Mesenteric fat pad (tissue), 1 donor: ENCODE measurements around the gene GALNT9. TPM values are rescaled to one million over a fixed set of nuclear protein-coding genes. Genes with fewer than 3 reads are reported as not detected.
"Not testable (repeated sequence)": the region's sequence is repeated elsewhere in the genome, so short reads cannot be mapped to it uniquely, and the experiment has no call there.

Experiments used
- DNase-seq: peaks from one replicate; pipeline ENCODE4 v3.0.0-alpha.2; 2020; ENCODE audit warnings: low spot score
- total RNA-seq: library from RNA; stranded (reverse); fragmentation: NEBNext Ultra II Directional; extraction: Animal tissue kit (Norgen Biotek cat#: 25700); gene quantifications from one replicate; pipeline ENCODE4 v1.2.1, GENCODE V29; 2021
- donor health status: DM: yes; HTN: yes; CAD: no.

The GALNT9 gene
- total RNA-seq, 1 donor from 2014 or later: not detected

DNA sequence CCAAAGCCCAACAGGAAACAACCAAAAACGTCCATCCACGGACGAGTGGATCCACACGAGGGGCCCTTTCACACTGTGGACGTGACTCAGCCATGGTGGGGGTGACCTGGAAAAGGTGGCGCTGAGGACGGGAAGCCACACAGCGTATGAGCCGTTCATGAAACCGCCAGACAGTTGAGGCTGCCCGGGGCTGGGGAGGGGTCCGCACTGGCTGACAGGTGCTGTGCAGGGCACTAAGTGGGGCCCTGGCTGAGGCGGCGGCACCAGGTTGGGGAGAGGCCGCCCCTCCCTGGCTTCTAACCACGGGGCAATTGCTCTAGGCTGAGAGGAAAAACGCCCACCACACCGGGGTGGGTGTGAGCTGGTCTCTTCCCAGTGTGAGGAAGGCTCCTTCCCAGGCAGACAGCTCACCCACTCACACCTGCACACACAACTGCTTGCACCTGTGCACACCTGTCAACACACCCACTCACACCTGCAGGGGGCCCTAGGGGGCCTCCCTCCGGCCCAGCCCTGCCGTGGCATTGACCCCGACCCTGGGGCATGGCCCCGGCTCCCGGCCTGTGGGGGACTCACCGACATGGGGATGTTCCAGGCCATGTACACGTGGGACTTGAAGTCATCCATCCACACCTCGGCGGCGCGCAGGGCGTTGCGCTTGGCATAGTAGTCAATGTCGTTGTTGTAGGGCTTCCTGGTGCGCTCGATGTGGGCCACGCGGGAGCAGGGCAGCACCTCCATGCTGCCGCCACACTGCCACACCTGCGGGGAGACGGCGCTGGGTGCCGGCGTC is 126.3 kb downstream of the GALNT9 start:
- no peak for DNase-seq

DNA sequence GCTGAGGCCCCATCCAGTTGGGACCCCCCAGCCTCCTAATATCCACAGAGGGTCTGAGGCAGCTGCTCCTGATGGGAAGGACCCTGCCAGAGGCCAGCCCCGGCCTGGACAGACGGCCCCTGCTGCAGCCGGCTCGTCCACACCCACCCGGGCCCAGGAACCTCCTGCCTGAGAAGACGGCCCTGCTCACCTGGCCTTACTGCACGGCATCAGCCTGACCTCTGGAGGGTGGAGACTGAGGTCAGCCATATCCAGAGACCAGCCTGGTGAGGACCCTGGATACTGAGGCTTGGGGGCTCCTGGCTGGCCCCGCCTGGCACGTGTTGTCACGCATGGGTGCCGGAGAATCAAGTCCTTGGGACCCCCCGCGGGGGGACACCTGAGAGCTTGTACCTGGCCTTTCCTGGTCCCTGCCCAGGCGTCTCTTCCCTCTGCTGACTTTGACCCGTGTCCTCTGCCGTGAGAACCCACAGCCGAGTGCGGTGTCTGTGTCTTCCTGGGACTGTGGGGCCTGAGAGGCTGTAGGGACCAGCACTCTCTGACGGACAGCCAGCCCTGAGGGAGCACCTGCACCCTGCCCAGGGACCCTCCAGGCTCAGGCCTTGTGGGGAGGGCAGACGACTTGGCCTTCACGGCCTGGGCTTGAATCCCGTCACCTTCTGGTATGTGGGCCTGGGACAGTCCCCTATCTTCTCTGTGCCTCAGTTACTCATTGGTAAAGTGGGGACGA is 127.8 kb downstream of the GALNT9 start:
- DNase-seq: no peak

DNA sequence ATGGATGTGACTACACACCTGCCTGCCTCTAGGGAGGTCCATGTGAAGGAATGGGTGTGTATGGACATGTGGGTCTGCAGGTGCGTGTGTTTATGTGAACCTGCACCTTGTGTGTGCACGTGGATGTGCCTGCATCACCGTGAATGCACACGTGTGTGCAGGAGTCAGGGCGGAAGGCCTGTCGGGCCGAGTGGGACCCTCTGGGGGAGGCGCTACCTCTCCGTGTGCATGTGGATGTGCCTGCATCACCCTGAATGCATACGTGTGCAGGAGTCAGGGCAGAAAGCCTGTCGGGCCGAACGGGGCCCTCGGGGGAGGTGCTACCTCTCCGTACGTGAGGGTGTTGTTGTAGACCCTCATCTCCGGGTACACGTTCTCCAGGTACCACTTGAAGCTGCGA is 128.6 kb downstream of the GALNT9 start:
- DNase-seq: no peak

DNA sequence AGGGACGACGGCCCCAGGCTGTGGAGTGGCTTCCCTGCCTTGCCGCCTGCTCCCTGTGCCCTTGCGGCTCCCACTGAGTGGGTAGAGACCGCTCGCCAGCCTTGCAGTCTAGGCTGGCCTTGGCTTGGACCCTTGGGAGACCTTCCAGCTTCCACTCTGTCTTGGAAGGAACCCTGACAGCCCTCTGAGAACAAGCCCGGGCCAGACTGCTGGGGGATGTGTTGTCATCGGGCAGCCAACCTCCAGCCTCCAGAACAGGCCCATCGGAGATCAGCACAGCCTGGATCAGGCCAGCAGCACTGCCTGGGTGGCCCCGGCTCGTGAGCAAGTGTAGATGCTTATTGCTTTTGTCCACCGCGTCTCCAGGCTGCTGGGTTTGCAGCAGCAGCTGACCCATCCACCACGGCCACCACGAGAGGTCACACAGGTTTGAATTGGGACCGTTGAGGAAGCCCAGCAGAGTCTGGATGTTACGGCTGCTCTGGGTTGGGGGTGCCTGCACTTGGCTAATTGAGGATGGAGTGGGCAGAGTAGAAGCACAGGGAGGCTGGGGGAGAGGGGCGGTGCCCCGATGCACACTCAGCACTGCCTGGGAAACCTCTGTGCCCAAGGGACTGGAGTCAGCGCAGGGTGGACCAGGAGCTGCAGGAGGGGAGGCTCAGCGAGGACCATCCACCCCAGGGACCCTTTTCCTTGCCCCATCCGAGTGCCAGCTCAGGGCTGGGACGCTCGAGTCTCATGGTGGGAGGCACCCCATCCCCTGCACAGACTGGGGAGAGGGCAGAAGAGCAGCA is 129.7 kb downstream of the GALNT9 start:
- DNase-seq: no peak

DNA sequence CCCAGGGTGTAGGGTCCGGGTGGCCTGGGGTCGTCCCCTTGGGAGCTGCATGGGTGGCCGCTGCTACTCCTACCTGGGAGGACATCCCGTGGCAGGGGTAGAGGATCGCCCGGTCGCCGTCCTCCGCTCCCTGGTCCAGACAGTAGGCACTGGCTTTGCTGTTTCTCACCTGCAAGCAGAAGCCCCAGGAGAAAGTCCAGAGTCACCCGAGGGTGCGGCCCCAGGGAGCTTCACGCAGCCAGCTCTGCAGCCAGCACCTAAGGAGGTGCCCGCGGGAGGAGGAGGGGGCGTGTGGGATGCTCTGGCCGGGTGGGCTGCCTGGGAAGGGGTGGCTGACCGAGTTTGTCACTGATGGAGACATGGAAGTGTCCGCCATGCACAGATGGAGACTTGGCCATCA is 130.3 kb downstream of the GALNT9 start:
- DNase-seq: no peak

DNA sequence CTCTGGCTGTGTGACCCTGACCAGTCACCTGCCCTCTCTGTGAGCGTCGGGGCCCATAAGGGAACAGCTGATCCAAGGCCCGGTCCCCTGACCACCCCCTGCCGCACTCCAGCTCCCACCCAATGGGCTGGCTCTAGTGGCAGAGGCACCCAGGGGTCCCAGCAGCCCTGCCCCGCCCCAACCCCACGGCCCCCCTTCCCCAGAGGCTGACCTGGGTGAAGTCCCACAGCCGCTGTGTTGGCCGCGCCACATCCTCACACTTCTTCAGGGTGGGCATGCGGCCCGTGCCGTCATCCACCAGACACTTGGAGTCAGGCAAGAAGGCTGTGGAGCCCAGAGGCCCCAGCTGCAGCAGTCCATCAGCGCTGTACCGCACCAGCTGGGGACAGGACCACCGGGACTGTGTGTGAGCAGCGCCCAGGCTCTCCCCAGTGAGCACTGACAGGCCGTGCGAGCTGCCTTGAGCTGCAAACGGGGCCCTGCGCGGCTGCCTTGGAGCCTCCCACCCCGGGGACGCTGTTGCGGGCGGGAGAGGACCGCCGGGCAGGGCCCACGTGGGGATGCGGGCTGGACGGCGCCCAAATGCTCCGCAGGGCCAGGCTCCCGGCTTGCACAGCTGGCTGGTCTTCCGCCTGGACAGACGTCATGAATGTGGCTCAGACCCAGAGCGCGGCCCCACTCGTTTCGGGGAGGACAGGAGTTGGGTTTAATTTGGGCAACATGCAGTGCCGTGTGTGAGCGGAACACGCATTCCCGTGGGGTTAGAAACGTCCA is 131.6 kb downstream of the GALNT9 start:
- DNase-seq: no peak

DNA sequence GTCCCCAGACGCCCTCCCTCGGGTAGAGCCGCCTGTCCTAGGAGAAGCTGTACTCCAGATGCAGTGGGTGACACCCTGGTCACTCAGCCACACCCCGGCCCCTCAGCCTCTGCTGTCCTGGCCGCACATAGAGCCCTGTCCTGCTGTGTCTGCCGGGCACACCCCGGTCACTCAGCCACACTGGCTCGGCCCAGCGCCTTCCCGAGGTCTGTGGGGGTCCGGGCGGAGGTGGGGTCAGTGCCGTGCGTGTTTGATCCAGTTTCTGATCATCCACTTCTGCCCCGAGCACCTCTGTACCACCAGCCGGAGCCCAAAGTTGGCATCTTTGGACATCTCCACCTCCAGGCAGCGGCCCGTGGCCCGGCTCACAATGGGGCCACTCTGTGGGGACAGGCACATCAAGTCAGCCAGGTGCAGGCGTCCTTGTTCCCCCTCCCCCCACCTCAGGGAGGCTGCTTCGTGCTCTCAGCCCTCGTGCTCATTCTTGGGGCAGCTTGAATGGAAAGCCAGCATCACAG is 132.5 kb downstream of the GALNT9 start:
- no peak for DNase-seq

DNA sequence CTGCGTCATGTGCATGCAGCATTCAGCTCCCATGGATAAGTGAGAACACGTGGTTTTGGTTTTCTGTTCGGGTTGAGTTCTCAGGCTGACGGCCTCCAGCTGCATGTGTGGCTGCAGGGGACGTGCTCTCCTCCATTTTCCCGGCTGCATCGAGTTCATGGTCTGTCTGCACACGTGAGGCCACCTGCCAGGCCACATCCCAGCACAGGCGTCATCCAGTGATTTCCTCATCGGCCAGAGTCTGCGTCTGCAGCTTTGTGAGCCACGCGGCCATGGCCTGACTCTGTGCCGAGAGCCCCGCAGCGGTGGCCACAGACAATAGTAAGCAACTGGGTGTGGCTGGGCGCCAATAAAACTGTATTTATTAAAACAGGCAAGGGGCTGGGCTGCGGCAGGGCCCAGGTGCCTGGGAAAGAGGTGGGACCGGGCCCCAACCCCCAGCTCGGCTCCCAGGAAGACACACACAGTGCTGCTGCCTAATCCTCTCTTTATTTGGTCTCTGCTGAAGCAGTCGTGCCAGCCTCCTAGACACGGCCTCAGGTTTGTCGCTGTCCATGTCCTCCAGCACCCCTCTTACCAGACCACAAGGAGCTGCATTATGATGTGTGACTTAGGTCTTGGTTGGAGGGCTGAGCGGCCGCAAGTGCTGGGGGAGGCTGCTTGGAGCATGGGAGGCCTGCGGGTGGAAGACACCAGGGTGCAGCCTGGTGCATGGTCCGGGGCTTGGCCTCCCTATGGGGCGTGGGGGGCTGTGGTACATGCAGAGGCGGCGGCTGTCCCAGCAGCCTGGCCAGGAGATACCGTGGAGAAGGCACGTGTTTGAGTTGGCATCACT is 133.1 kb downstream of the GALNT9 start:
- DNase-seq: no peak

DNA sequence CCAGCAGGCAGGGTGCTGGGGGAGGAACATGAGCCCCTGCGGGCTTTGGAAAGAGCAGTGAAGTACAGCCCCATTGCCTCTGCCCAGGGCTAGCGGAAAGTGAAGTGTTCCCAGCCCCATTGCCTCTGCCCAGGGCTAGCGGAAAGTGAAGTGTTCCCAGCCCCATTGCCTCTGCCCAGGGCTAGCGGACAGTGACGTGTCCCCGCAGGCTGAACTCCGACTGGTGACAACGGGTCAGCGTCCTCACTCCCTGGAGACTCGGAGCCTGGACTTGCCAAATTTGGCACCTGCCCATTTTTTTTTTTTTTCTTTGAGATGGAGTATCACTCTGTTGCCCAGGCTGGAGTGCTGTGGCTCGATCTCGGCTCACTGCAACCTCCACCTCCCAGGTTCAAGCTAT is 134.1 kb downstream of the GALNT9 start:
- DNase-seq: not testable (repeated sequence)

DNA sequence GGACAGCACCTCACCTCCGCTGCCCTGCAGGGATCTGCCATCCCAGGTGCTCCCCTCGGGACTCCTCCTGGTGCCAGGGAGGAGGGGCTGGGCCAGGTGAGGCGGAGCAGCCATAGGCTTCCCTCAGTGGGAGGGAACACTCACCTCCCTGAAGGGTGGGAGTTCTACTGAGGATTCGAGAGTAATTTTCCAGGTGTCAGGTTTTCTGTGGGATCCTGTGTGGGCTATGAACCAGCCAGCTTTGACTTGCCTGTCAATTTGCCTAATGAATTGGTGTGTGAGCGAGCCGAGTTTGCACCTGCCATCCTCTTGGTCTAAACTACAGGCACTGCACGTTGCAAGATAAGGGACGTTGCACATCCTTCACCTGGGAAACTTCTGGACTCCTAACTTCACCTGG is 134.8 kb downstream of the GALNT9 start:
- DNase-seq: no peak

DNA sequence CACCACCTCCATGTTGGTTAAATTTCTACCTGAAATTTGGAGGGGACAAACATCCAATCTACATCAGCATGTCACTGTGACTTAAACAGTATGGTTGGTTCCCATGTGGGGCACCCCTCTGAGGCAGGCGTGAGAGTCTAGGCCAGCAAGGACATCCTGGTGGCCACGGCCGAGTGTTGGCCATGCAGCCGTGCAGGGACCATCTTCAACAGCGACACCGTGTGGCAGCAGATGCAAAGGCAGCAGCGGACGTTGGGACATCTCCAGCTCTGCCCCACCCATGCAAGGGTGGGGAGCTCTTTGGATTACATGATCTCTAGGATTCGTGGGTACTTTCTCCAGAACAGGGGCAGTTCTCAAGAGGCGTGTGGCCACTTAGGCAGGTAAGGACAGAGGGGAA is 135.3 kb downstream of the GALNT9 start:
- no peak for DNase-seq

DNA sequence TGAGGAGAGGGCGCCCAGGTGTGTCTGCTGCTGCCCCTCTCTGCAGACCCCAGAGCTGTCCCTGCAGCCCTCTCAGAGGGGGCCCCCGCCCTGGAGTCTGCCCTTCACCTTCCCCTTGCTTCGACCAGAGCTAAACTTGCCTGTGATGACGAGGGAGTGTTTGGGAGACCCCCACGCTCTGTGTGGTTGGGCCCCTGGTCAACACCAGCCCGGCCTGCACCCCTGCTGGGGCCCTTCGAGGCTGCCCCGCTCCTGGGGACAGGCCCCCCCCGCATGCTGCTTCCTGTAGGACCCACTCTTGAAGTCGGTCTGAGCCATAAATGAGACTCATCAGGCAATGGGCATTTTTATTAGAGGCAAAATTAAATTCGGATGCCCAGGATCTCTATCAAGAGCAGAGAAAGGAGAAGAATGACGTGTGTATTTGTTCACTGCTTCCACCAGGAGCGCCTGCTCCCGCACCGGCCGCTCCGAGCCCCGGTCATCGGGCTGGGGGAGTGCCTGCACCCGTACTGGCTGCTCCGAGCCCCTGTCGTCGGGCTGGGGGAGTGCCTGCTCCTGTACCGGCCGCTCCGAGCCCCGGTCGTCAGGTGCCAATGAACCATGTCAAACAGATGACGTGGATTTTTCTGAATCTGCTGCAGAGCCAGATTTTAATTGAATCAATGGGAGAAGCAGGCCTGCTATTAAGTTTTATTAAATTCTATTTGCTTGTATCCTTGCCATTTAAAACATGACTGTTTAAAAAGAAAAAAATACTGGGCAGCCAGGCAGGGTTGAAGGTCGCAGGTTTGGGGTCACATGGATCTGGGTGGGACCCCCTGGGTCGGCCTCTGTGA is 137.5 kb downstream of the GALNT9 start:
- no peak for DNase-seq

DNA sequence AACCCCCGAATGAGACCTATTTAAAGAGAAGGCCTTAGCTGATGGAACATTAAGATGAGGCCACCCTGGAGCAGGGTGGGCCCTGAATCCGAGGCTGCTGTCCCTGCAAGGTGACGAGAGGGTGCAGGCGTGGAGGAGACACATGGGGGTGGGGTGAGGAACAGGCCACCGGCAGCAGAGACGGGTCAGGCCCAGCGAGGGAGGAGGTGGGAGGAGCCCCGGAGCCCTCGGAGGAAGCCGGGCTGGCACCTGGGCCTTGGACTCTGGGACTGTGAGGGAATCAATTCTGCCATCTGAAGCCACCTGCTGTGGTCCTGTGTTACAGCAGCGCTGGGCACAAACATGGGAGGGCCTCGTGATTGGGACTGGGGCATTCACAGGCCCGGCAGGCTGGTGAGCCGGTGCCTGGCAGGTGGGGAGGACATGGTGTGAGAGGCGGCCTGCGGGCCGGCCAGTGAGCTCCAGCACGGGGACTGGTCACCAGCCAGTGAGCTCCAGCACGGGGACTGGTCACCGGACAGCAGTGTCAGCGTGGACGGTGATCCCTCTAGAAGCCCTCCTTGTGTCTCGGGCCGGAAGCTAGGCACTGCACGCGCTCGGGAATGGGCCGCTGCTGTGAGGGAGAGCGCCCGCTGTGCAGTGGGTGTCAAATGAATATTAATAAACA is 138.4 kb downstream of the GALNT9 start:
- DNase-seq: no peak

DNA sequence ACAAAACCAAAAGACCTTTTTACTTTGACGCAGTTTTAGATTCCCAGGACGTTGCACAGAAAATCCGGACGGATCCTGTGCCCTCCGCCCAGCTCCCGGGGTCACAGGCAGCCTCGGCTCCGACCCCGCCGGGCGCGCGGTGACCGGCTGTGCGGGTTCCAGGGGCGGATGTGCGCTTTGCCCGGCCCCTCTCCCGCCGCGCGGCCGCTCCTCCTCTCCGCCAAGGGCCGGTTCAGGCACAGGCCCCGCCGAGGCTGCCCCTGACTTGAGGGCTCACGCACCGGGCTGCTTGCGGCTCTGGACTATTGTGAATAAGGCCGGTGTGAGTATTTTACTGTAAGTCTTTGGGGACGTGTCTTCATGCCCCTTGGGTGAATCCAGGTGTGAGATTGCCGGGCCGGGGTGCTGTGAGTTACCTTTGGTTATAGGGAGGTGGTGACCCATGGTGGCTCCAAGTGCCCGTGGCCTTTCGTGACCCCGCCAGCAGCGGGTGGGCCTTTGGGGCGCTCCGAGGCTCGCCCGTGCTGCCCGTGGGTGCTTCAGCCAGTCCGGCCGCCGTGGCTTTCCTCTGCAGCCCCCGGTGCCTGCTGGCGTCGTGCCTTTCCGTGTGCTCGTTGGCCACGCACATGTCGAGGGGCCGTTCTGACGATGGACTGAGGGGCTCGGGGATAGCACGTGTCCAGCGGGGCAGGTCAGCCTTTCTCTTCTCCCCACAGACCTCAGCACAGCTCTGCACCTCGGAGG is 139.2 kb downstream of the GALNT9 start:
- no peak for DNase-seq

DNA sequence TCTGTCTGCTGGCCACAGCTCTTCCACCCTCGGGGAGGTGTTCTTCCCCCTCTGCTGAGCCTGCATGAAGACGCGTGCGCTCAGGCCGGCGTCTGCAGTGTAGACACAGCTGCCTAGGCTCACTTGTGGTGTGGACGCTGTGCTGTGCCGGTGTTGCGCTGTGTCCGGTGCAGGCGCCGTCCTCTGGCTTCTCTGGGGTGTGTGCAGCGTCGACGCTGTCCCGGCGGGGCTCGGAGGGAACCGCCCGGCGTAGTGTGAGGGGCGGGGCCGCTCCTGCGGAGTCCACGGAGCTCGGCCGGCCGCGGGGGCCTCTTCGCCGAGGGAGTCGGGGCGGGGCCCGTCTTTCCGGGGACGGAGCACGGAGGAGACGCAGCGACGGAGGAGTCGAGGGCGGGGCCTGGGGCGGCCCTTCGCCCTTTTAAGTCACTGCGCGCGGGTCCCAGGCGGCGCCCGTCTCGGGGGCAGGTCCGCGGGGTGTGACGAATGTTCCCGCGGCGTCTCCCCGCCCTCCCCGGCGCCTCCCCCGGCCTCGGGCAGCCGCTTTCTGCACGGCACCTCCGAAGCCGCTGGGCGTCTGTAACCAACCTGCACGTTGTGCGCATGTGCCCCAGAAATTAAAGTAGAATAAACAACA is 139.9 kb downstream of the GALNT9 start:
- peak; percentile 95 for DNase-seq

DNA sequence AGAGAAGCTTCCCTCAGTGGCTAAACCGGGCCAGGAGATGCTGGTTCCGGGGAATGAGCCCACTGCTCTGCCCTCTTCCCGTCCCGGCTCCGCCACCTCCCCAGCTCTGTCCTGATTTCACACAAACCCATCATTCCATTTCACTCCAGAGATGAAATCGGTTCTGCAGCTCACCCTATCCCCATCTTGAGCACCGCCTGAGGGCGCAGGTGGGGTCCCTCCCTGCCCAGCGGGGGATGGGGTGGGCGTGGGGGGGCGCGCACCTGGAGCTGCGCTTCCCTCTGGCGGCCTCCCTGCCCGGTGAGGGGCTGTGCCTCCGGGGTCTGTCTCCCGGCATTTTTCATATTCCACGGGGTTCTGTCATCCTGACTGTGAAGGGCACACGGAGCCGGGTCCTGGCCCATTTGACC is 140.5 kb downstream of the GALNT9 start:
- no peak for DNase-seq

DNA sequence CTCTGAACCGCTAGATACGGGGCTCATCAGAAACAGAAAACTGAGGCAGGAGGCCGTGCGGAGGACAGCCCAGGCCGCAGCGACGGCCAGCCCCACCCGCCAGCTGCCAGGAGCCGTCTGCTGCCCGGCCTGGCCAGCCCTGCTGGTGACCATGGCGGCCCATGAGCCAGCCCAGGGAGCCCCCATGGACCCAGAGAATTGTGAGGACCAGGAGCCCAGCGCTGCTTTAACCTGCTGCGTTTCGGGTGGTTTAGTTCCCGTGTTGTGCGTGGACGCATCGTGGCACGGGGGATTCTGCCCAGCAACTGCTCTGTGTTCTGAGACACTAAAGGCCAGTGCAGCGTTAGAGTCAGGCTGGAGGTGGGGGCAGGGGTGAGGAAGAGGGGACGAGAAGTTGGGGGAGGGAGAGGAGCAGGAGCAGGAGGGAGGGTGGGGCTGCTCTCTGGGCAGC is 140.9 kb downstream of the GALNT9 start:
- no peak for DNase-seq
